Spleen (tissue), 7 donors: ENCODE results near the gene MIDN.

Experiments
- POLR2A ChIP-seq, 3 donors: fragments of 450-650 bp; IDR thresholded peaks; one replicate each; pipeline ENCODE4 v1.5.1; 2017; ENCODE audit warnings: antibody characterized with exemption in 3 of 3, mild to moderate bottlenecking in 1 of 3
- POLR2AphosphoS5 ChIP-seq, 3 donors: sonication (generic); formaldehyde crosslinking; IDR thresholded peaks; one replicate each; pipeline ENCODE4 v1.5.1; 2017; ENCODE audit warnings: antibody characterized with exemption in 3 of 3
- TF ChIP-seq, protein P1 (sequence below), 11 experiments: fragments of 200-600 bp in 7 of 11; fragments of 450-650 bp in 4 of 11; sonication (generic) in 4 of 11; IDR thresholded peaks in 8 of 11; conservative IDR thresholded peaks in 3 of 11; 1 replicate in 7 of 11; 2 replicates in 4 of 11; pipeline versions ENCODE4 v1.4.0 to v1.8.0; 2016 to 2021; ENCODE audit warnings: antibody characterized with exemption in 11 of 11, inconsistent platforms in 4 of 11, mild to moderate bottlenecking in 1 of 11
- donor health status: DM: no; HTN: no; CAD: no; lungs with moderate emphysema.
- donor health status: DM: no; HTN: no; CAD: no.
- donor health status: DM: no; HTN: no; CAD: no.

DNA sequence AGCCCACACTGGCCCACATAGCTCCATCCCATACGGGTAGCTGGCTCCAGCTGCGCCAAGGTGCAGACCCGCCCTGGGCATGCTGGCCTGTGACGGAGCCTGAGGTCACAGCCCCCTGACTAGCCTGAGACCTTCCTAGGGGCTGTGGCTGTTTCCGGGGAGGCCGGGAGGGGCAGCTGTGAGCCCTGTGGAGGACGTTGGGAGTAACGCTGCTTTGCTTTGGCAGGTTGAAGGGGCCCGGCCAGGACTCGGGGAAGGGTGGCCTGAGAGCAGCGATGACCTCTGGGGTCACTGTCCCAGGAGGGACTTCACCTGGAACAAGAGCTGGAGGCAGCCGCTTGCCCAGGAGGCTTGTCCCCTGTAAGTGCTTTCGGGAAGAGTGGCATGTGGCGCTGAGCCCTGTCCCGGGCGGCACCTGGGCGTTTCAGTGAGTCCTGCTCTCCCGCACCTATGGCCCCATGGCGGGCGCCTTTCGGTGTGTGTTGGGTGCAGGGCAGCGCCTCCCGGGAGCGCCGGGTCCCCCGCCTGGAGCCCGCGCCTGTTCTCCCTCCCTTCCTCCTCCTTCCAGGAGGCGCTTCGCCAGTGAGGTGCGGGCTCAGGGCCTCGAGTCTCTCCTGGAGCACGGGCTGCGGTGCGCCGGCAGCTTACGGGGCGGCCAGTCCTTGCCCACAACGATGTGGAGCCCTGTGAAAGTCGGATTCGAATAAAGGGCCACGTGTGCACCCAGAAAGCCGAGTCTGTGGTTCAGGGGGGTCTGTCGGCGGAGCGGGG lies 25.9 kb downstream of the MIDN start:
- TF ChIP-seq POLR2A (IDR thresholded peaks at IDR 0.05) (no peak), POLR2AphosphoS5 (IDR thresholded peaks at IDR 0.05) (peak in 1 of 3 donors; percentile 0)
- TF ChIP-seq, protein P1, sequence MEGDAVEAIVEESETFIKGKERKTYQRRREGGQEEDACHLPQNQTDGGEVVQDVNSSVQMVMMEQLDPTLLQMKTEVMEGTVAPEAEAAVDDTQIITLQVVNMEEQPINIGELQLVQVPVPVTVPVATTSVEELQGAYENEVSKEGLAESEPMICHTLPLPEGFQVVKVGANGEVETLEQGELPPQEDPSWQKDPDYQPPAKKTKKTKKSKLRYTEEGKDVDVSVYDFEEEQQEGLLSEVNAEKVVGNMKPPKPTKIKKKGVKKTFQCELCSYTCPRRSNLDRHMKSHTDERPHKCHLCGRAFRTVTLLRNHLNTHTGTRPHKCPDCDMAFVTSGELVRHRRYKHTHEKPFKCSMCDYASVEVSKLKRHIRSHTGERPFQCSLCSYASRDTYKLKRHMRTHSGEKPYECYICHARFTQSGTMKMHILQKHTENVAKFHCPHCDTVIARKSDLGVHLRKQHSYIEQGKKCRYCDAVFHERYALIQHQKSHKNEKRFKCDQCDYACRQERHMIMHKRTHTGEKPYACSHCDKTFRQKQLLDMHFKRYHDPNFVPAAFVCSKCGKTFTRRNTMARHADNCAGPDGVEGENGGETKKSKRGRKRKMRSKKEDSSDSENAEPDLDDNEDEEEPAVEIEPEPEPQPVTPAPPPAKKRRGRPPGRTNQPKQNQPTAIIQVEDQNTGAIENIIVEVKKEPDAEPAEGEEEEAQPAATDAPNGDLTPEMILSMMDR (IDR thresholded peaks at IDR 0.05 in 8 of 11, conservative IDR thresholded peaks at IDR 0.05 in 3 of 11): no peak
